ENCODE results near the gene AGPAT4.

Gene AGPAT4

DNA sequence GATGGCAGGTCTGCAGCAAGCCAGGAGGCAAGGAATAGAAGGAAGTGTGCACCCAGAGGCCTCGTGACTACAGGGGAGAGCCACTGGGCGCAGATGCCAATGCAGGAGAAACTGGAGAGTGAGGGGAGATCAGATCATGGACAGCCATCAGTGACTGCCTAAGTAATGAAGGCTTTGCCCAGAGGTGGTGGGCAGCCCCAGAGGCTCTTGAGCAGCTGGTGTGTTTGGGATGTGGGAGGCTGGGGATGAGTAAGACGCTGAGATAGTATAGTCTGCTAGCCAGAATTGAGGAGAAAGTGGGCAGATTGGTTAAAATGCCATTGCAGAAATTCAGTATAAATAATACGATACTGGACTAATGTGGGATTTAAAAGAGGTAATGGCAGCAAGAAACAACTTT is 170.4 kb downstream of the AGPAT4 start:
- DNase-seq = no peak

DNA sequence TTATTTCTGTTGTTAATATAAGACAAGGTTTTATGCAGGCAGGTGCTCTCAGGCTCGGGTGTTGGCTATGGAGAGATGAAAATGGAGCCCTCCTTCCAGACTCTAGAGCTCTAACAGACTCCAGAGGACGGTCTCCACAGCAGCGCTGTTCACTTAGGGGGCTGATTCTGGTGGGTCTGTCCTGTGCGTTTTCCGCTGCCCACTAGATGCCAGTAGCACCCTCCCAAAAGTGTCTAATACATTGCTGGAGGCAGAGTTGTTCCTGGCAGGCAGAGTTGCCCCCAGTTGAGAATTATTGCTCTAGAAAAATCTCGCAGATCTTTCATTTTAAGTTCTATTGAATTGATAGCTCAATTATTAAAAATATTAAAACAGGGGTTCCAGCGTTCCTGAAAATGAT is 172.3 kb downstream of the AGPAT4 start:
- DNase-seq = no peak

- DNase-seq = no peak
These were observed 173.8 kb downstream of the AGPAT4 start for GRCh38 chr6:161100072-161100471.

- no peak for DNase-seq
These were observed 177.9 kb downstream of the AGPAT4 start for GRCh38 chr6:161095916-161096315.

DNA sequence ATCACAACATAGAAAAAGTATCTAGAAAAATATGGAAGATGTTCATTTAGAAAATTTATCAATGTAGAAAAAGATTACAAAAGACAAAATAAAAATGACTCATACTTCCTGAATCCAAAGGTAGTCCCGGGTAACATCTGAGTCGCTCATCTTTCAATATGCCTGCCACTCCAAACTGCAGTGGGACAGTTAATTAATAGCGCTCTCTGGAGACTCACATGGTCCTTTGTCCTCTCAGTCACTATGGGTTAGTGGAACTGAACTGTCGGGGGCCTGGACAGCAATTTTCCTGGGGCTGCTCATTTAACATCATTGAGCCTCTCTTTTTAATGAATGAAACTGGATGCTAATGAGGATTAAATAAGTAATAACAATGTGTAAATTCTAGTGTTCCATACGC is 178.9 kb downstream of the AGPAT4 start:
- no peak for DNase-seq

DNA sequence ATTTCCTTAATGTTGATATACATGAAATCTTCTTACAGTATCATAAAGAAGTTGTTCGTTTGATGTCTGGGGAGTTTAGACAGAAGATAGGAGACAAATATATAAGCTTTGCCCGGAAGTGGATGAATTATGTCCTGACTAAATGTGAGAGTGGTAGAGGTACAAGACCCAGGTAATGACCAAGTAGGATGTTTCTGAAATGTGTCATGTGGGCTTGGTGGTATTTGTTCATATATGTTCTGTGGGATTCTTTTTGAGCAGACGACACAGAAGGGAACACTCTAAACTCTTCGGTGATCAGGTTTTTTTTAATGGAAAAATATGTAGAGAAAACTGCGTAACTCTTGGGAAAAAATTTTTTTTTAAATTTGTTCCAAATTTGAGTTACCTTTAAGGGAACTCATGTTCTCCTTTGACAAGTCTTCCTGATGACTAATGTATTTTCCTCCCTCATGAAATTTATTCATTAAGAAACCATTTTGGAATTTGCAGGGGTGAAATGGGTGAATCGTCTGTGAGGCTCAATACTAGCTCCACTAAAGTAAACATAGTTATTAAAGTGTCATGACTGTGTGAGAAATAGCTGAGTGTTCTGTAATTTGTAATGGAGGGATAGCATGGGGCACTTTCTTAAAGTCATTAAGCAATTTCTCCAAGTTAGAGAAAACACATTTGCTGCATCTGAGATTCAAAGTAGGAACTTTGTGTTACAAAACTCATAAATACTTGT is 181.7 kb downstream of the AGPAT4 start:
- no peak for DNase-seq

- DNase-seq = no peak
These were observed 182.7 kb downstream of the AGPAT4 start for GRCh38 chr6:161091151-161091550.

DNA sequence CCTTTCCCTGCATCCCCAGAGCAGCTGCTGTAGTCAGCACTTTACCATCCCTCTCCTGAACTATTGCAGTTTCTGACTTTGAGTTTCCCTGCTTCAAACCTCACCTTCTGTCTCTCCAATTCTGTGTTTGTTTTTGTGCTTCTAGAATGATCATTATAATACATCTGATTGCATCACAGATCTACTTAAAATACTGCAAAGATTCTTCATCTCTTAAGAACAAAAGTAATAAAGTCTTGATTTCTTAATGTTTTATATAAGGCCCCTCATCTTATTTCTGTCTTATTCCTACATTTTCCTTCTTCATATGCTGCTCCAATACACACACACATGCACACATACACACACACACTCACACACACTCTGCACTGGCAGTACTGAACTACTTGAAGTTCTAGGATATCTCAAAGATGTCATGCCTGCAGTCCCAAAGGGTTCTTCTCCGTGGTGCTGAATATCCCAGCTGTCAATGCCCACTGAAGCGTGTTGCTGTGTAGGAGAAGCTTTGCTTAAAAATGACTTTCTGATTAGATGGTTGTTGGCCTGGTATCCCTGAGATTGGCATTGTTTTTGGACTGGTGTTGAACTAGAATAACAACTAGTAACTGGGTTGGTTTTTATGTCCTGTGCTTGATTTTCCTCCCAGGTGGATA is 185.1 kb downstream of the AGPAT4 start:
- DNase-seq = no peak

GRCh38 chr6:161085246-161085645 is 188.6 kb downstream of the AGPAT4 start:
- no peak for DNase-seq

- no peak for DNase-seq
These were observed 191.6 kb downstream of the AGPAT4 start for GRCh38 chr6:161082215-161082614.

DNA sequence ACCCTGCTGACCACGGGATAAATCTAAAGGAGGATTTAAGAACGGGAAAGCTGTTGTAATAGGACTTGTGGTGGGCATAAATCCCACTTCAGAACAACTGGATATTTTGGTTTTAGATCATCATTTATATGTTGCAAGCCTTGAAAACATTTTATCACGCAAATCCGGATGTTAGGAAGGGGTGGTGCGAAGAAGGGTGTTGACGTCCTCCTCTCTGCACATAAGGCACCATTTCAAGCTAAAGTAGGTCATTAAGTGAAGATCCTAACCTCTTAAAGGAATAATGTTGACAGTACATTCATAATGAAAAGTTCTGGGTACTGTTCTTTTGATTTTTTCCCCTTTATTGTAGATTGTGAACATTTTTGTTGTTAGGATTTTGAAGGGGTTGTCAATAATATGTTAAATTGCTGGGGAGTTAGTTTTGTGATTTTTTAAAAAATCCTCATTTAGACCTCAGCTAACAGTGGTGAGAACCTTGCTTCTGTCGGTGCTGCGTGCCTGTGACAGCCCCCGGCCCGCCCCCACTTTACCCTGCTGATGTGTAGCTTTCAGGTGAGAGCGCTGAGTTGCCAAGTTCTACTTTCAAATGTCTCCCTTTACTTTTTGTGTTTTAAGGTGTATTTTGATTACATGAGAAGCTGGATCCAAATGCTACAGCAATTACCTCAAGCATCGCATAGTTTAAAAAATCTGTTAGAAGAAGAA is 193.4 kb downstream of the AGPAT4 start:
- DNase-seq = no peak
